Natural killer cell treated with Interleukin-12 subunit alpha and Interleukin-12 subunit beta and Interleukin-15 and Interleukin-18, amount 100 ng/mL, for 72 hours (primary cell): ENCODE results near the gene GPC2. TPM values are rescaled to one million over a fixed set of nuclear protein-coding genes. Genes with fewer than 3 reads are reported as not detected.

Experiments
- ATAC-seq, 2 donors: fragments of 150-1000 bp; cut with Tn5 transposase in 1 of 2; sonication (Bioruptor Pico), chemical (Tn5 transposase) in 1 of 2; 2 replicates each; pipeline ENCODE4 v1.10.0; 2021
- DNase-seq: peaks from one replicate; pipeline ENCODE4 v3.0.0; 2022; ENCODE audit warnings: low spot score
- H3K27ac Mint-ChIP-seq, 2 donors: 1 replicate in 1 of 2; 2 replicates in 1 of 2; pipeline ENCODE4 v1.8.0; 2022; ENCODE audit warnings: mixed read lengths in 2 of 2, mild to moderate bottlenecking in 1 of 2, moderate library complexity in 1 of 2
- H3K27me3 Mint-ChIP-seq, 2 donors: 1 replicate in 1 of 2; 2 replicates in 1 of 2; pipeline ENCODE4 v1.8.0; 2022; ENCODE audit warnings: mixed read lengths in 2 of 2
- H3K36me3 Mint-ChIP-seq: one replicate; pipeline ENCODE4 v1.8.0; 2022; ENCODE audit warnings: mixed read lengths
- H3K4me1 Mint-ChIP-seq, 2 donors: 1 replicate in 1 of 2; 2 replicates in 1 of 2; pipeline ENCODE4 v1.8.0; 2022; ENCODE audit warnings: low read depth in 2 of 2, mixed read lengths in 2 of 2, mild to moderate bottlenecking in 1 of 2
- H3K4me3 Mint-ChIP-seq: one replicate; pipeline ENCODE4 v1.8.0; 2022; ENCODE audit warnings: mixed read lengths
- H3K9me3 Mint-ChIP-seq: 2 replicates; pipeline ENCODE4 v1.8.0; 2022; ENCODE audit warnings: mixed read lengths
- total RNA-seq, 2 donors: library from RNA; stranded (reverse); gene quantifications; one replicate each; pipeline ENCODE4 v1.2.3, GENCODE V29; 2022

The GPC2 gene
- total RNA-seq, 2 donors from 2014 or later, result 2.6 to 2.7 TPM

GRCh38 chr7:100170101-100170897 is 6.9 kb downstream of the GPC2 start:
- Mint-ChIP-seq H3K27ac (peak overlapping the region in 1 of 2 donors; percentile 1), H3K4me3 (peak overlapping the region; percentile 71), H3K27me3 (peaks cover 38 to 55% of the 10 kb centered on the region in 2 donors), H3K4me1 (peaks cover 24 to 43% of the 10 kb centered on the region in 2 donors), H3K36me3 (no peaks in the 10 kb centered on the region), H3K9me3 (no peaks in the 10 kb centered on the region)
- ATAC-seq, result no peak
- DNase-seq, result no peak

- Mint-ChIP-seq H3K4me3 (no peak overlapping the region), H3K36me3 (no peaks in the 10 kb centered on the region), H3K27me3 (peaks cover 38 to 56% of the 10 kb centered on the region in 2 donors), H3K27ac (no peak overlapping the region), H3K4me1 (peaks cover 24 to 40% of the 10 kb centered on the region in 2 donors), H3K9me3 (no peaks in the 10 kb centered on the region)
- DNase-seq (no peak), ATAC-seq (no peak)
These were observed 7.9 kb downstream of the GPC2 start for GRCh38 chr7:100169147-100169850.

- Mint-ChIP-seq H3K27ac (no peak overlapping the region), H3K4me3 (peak overlapping the region; percentile 66), H3K9me3 (no peaks in the 10 kb centered on the region), H3K4me1 (peaks cover 24 to 40% of the 10 kb centered on the region in 2 donors), H3K36me3 (no peaks in the 10 kb centered on the region), H3K27me3 (peaks cover 38 to 49% of the 10 kb centered on the region in 2 donors)
- DNase-seq (no peak), ATAC-seq (no peak)
These were observed 9.3 kb downstream of the GPC2 start for GRCh38 chr7:100167912-100168323.

- Mint-ChIP-seq H3K4me3 (peak overlapping the region; percentile 66), H3K36me3 (no peaks in the 10 kb centered on the region), H3K27me3 (peaks cover 38 to 49% of the 10 kb centered on the region in 2 donors), H3K4me1 (peaks cover 24 to 40% of the 10 kb centered on the region in 2 donors), H3K27ac (peak overlapping the region; percentile 16 to 37), H3K9me3 (no peaks in the 10 kb centered on the region)
- no peak for ATAC-seq
- DNase-seq, result no peak
These were observed 9.9 kb downstream of the GPC2 start for GRCh38 chr7:100166970-100167911.

- H3K36me3 Mint-ChIP-seq, result no peaks in the 10 kb centered on the region
- peaks cover 38 to 49% of the 10 kb centered on the region in 2 donors for H3K27me3 Mint-ChIP-seq
- H3K27ac Mint-ChIP-seq, result peak overlapping the region; percentile 16 to 37
- no peaks in the 10 kb centered on the region for H3K9me3 Mint-ChIP-seq
- DNase-seq (no peak), ATAC-seq (peak in 1 of 2 donors; percentile 21)
- peak overlapping the region; percentile 10 for H3K4me3 Mint-ChIP-seq
- H3K4me1 Mint-ChIP-seq, result peaks cover 24 to 36% of the 10 kb centered on the region in 2 donors
These were observed 10.8 kb downstream of the GPC2 start for GRCh38 chr7:100166317-100166940.

- Mint-ChIP-seq H3K27me3 (peaks cover 30 to 37% of the 10 kb centered on the region in 2 donors), H3K9me3 (no peaks in the 10 kb centered on the region), H3K27ac (no peak overlapping the region), H3K36me3 (no peaks in the 10 kb centered on the region), H3K4me1 (peaks cover 16 to 28% of the 10 kb centered on the region in 2 donors), H3K4me3 (no peak overlapping the region)
- ATAC-seq (no peak), DNase-seq (no peak)
These were observed 13.3 kb downstream of the GPC2 start for GRCh38 chr7:100163871-100164270.

- H3K27me3 Mint-ChIP-seq, result peaks cover 23 to 29% of the 10 kb centered on the region in 2 donors
- no peak for DNase-seq
- H3K9me3 Mint-ChIP-seq, result no peaks in the 10 kb centered on the region
- ATAC-seq, result no peak
- no peak overlapping the region for H3K27ac Mint-ChIP-seq
- no peak overlapping the region for H3K4me3 Mint-ChIP-seq
- peaks cover 8 to 20% of the 10 kb centered on the region in 2 donors for H3K4me1 Mint-ChIP-seq
- H3K36me3 Mint-ChIP-seq, result no peaks in the 10 kb centered on the region
These were observed 14.1 kb downstream of the GPC2 start for GRCh38 chr7:100163006-100163531.

GRCh38 chr7:100160067-100160466 is 17.1 kb downstream of the GPC2 start:
- Mint-ChIP-seq H3K4me1 (peaks cover 6 to 7% of the 10 kb centered on the region in 2 donors), H3K4me3 (peak overlapping the region; percentile 34), H3K27ac (no peak overlapping the region), H3K27me3 (no peaks in the 10 kb centered on the region), H3K36me3 (no peaks in the 10 kb centered on the region), H3K9me3 (no peaks in the 10 kb centered on the region)
- DNase-seq (no peak), ATAC-seq (no peak)

- DNase-seq (peak; percentile 34), ATAC-seq (no peak)
- no peaks in the 10 kb centered on the region for H3K27me3 Mint-ChIP-seq
- peak overlapping the region; percentile 78 for H3K4me3 Mint-ChIP-seq
- peaks cover 6 to 7% of the 10 kb centered on the region in 2 donors for H3K4me1 Mint-ChIP-seq
- no peaks in the 10 kb centered on the region for H3K9me3 Mint-ChIP-seq
- peak overlapping the region; percentile 71 to 79 for H3K27ac Mint-ChIP-seq
- H3K36me3 Mint-ChIP-seq, result no peaks in the 10 kb centered on the region
These were observed 18.0 kb downstream of the GPC2 start for GRCh38 chr7:100159099-100159623.

GRCh38 chr7:100158229-100159098 is 18.7 kb downstream of the GPC2 start, which contains the start of gene TRAPPC14:
TSS of gene TRAPPC14 (minus strand) at chr7:100158723. CDS start at chr7:100158499, 224 bp downstream.
- no peaks in the 10 kb centered on the region for H3K27me3 Mint-ChIP-seq
- H3K9me3 Mint-ChIP-seq, result no peaks in the 10 kb centered on the region
- no peaks in the 10 kb centered on the region for H3K36me3 Mint-ChIP-seq
- peak within 1 kb of the TSS; percentile 80 for H3K4me3 Mint-ChIP-seq
- peak within 1 kb of the TSS; percentile 71 to 92 for H3K27ac Mint-ChIP-seq
- ATAC-seq (peak; percentile 94 to 95), DNase-seq (peak; percentile 93)
- peaks cover 6 to 11% of the 10 kb centered on the region in 2 donors for H3K4me1 Mint-ChIP-seq

- H3K27ac Mint-ChIP-seq, result peak overlapping the region; percentile 66 to 92
- ATAC-seq, result peak in 1 of 2 donors; percentile 4
- H3K27me3 Mint-ChIP-seq, result no peaks in the 10 kb centered on the region
- peaks cover 8 to 12% of the 10 kb centered on the region in 2 donors for H3K4me1 Mint-ChIP-seq
- peaks cover 2% of the 10 kb centered on the region for H3K36me3 Mint-ChIP-seq
- peak; percentile 40 for DNase-seq
- peak overlapping the region; percentile 80 for H3K4me3 Mint-ChIP-seq
- H3K9me3 Mint-ChIP-seq, result no peaks in the 10 kb centered on the region
These were observed 19.6 kb downstream of the GPC2 start for GRCh38 chr7:100157334-100158228.
